Colon (tissue), 2 donors: ENCODE data around the gene CARHSP1.
"Not testable (repeated sequence)": the region's sequence is repeated elsewhere in the genome, so short reads cannot be mapped to it uniquely, and the experiment has no call there.

Source experiments
- FAIRE-seq: peaks from 2 replicates; lab custom pipeline; 2012; peaks lifted over from hg19 to GRCh38; lab: Jason Lieb, UNC
- donor health status: control.
- donor health status: control.

The CARHSP1 gene

DNA sequence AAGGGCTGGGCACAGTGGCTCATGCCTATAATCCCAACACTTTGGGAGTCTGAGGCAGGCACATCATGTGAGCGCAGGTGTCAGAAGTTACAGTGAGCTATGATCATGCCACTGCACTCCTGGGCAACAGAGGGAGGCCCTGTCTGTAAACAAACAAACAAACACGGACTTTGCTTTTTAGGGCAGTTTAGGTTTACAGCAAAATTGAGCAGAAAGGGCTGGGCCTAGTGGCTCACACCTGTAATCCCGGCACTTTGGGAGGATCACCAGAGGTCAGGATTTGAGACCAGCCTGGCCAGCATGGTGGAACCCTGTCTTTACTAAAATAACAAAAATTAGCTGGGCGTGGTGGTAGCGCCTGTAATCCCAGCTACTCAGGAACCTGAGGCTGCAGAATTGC lies 3.3 kb upstream of the CARHSP1 start:
- no peak for FAIRE-seq

GRCh38 chr16:8869988-8870241 lies 1.1 kb upstream of the CARHSP1 start:
- not testable (repeated sequence) for FAIRE-seq

DNA sequence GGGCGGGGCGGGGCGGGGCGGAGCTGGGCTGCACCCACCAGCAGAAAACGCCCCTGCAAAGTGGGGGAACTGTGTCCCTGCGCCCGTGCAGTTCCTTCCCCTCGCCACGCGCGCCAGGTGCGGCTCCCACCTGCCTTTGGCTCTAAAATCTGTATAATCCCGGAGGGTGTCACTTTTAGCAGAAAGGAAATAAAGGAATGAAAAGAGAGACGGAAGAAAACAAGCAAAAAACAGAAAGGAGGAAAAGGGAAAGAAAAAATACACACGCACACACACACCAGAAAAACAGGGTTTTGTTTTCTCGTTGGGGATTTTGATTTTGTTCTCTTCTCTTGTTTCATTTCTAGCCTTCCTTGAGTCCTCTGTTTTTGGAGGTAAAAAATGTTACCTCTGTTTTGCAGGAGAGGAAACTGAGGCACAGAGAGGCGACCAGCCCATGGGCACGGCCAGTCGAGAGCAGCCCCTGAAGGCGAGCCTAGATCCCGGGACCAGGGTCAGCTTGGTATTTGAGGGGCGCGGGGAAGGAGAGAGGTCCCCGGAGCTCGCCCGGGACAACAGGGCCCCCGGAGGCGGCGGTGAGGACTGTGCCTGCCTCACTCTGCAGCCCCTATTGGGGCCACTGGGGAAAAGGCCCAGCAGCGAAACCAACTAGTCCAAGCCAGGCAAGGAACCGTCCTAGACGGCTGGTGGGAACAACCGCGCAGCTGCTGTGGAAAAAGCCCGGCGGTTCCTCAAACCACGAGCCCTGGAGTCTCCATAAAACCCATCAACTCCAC lies 594 bp upstream of the CARHSP1 start:
- no peak for FAIRE-seq

- no peak for FAIRE-seq
Observed at GRCh38 chr16:8867932-8868415, 832 bp downstream of the CARHSP1 start.

DNA sequence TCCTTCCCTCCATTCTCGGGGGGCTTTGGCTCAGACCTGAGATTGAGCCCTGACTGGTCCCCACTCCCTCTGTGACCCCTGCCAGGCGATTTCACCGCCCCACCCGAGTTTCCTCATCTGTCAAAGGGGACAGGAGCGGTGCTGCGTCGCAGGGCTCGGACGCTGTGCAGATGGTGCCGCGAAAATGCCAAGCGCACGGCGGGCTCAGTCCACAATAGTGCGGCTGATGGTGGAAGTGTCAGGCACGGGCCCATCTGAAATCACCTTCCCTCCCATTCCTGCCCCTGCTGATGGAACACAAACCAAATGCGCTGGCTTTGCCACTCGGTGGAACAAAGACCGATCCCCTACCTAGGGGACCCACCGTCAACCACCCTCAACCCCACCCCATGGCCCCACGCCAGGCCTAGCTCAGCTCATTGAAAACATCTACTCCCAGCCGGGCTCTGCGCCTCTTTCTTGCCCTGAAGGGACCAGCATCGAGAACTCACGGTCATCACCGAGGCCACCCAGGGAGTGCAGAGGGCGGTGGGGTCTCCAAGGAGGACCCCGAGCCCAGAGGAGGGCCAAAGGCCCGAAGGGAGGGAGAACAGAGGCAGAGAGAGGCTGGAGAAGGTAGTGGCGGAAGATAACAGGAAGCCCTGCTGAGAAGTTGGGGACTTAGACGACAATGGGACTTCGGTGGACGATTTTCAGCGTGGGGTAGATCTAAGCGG lies 1.4 kb downstream of the CARHSP1 start:
- no peak for FAIRE-seq

DNA sequence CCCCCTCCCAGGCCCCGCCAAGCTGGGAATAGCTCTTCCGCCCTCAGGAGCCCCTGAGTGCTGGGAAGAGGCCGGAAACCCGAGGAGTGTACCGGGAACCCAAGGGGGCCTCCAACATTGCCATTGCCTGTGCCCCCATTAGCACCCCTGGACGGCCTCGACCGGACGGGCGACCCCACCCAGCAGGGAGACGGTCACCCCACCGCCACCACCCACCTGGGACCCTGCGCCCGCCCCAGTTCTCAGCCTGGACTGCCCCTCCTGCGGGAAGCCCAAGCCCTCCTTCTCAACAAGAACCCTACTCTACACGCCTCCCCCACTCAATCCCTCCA lies 2.0 kb downstream of the CARHSP1 start:
- FAIRE-seq, result no peak

DNA sequence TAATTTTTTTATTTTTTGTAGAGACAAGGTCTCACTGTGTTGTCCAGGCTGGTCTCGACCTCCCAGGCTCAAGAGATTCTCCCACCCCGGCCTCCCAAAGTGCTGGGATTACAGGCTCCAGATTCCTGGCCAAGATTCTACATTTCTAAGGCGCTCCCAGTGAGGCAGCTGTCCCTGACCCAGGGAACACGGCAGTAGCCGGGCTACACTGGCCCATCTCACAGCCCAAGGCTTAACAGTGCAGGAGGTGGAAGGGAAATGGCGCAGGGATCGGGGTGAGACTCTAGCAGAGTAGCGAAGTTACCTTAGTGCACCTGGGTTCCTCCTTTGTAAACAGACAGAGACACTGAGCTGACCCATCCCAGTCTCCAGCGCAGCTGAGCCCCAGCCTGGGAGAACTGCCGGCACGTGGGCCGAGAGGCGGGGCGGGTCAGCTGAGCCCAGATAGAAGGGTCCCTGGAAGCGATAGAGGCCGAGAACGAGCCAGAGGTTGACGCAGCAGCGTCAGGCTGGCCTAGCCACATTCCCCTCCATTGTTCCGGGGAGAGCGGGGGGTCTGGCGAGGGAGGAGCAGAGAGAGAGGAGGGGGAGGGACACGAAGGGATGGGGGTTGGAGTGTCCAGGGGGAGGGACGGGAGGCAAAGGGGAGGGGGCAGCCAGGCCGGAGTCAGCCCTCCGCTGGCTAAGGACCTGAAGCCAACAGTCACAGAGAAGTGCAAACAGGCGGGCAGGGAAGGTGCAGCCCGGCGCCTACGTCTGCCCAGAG lies 2.5 kb downstream of the CARHSP1 start:
- no peak for FAIRE-seq

DNA sequence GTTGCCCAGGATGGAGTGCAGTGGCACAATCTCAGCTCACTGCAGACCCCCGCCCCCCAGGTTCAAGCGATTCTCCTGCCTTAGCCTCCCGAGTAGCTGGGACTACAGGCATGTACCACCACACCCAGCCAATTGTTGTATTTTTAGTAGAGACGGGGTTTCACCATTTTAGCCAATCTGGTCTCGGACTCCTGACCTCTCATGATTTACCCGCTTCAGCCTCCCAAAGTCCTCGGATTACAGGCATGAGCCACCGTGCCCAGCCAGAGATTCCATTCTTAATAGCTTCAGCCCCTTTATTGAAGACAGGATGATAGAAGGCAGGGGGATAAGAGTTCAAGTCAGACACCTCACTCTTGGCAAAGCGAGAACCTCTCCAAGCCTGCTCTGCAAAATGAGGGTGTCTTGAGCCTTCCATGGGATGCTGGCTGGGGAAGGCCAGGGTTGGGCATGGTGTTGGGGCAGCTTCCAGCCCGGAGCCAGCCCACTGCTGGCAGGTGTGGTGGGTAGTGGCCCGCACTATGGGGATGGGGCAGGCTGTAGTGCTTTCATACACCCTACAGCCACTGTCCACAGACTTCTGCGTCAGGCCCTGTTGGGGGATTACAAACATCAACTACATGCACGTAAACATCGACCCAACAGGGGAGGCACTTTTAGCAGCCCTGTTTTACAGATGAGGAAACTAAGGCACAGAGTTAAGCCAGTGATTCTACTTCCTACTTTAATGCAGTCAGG lies 3.5 kb downstream of the CARHSP1 start:
- FAIRE-seq, result no peak

- no peak for FAIRE-seq
Observed at GRCh38 chr16:8864480-8865110, 4.2 kb downstream of the CARHSP1 start.

DNA sequence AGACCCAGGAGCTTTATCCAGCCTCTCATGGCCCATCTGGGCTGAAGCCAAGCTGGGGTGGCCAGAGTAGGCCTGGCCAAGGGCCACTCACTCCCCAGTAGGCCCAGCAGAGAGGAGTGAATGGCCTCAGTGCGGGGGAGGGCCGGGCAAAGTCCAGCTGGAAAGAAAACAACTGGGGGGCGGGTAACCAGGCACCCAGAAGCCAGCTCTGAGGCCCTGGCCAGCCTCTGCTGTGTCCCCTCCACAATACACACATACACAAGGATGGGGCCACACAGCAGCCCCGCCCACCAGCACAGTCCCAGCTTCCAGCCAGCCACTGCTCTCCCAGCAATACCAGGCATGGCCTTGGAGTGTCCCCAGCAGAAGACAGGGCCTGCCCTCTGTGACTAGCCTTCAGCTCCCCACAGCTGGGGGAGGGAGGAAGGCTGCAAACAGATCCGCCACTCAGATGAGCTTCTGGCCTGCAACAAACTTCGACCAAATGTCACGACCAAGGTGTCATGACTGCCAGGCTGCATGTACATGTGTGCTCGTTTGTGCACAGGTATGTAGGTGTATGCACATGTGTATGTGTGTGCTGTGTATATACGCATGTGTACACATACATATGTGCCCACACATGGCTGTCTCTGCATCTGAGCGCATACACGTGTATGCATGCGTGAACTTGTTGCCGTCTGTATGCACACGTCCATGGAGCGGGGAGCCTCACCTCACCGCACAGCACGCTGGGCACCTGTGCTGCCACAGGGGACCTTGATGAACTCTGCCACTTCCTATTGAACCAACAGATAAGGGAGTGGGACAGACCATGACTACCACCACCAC lies 5.0 kb downstream of the CARHSP1 start:
- FAIRE-seq, result no peak

GRCh38 chr16:8862309-8863130 lies 6.3 kb downstream of the CARHSP1 start:
- FAIRE-seq, result no peak

DNA sequence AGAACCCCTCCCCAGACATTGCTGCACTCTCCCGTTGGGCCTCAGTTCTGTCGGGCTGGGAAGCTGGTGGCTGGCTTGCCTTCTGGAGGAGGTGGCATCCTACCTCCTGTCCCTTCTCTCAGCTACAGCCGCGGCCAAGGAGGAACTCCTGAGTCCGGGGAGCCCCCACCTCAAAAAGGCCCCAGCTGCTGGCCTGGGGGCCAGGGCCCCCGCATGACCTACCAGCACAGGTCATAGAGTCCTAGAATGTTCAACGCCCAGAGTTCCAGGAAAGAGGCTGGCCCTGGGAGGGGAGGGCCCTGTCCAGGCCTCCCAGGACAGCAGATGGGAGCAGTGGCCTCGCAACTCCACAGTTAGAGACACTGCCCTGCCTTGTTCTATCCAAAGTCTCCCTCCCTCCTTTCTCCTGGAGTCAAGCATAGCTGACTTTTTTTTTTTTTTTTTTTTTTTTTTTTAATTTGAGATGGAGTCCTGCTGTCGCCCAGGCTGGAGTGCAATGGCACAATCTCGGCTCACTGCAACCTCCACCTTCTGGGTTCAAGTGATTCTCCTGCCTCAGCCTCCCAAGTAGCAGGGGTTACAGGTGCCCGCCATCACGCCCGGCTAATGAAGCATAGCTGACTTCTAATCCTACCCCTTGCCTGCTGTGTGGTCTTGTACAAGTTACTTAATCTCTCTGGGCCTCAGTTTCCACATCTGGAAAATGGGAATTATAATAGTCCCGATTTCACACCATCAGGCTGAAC lies 7.1 kb downstream of the CARHSP1 start:
- no peak for FAIRE-seq

- no peak for FAIRE-seq
Observed at GRCh38 chr16:8859913-8860881, 8.6 kb downstream of the CARHSP1 start.

DNA sequence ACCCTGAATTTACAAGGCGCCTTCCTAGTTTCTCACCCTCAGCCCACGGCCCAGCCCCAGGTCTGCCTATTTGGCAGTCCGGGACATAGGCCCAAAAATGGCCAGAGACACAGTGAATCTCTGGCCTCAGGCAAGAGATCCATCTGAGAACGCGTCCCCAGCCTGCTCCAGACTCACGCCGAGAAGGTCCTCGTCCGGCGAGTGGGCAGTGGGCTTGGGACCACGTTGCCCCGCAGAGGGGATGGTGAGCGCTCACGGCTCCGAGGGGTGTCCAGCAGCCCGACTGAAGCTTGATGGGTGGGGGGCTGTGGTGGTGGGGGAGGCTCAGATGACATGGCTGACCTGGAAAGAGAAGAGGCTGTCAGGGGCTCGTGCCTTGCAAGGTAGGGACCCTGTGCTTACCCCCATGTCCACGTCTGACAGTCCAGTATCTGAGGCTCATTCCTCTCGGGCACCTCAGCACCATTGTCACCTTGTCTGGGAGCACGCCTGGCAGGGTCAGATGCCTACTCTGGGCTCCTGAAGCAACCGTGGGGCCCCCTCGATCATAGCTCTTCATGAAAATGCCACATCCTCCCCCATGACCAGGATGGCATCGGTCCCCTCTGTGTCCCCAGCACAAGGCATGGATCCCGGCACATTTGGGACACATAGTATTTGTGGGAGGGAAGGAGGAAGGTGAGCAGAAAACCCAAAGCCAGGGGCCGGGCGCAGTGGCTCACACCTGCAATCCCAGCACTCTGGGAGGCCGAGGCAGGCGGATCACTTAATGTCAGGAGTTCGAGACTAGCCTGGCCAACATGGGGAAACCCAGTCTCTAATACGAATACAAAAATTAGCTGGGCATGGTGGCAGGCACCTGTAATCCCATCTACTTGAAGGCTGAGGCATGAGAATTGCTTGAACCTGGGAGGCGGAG lies 9.6 kb downstream of the CARHSP1 start:
- FAIRE-seq, result no peak

- FAIRE-seq, result no peak
Observed at GRCh38 chr16:8855972-8856371, 12.8 kb downstream of the CARHSP1 start.

DNA sequence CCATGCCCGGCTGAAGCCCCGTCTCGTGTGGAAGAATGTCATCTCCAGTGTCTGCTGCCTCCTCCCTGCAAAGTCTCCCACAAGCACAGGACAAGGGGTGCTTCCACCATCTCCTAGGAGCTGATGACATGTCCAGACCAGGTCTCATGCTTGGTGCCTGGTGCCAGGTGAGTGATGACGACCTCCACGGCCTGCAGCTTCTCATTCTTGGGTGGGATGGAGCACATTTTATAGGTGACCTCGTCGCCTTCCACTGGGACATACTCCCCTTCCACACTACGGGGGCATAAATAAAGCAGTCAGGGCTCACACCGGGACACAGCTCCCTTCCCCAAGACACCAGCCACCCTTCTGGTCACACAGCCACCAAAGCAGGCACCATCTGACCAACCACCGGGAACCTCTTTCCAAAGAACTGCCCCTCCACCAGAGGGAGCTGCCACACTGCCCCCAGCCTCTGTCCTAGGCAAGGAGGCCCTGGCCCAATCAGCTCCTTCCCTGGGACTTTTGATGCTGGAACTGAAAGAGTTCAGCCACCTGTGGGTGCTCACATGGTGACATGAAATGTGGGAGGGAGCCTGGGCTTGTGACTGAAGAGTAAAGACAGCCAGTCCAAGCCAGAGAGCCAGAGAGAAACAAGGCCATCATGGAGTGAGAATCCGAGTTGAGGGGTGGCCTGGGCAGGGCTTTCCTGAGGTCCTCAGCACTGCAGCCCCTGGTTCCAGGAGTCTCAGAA lies 13.6 kb downstream of the CARHSP1 start:
- FAIRE-seq, result no peak
